OCI-LY1 (cell line): ENCODE data around the gene SLC2A2.

Experiments
- H2AFZ ChIP-seq: fragments of 200-600 bp; sonication (generic), shearing (Covaris generic); 2 replicates; pipeline ENCODE4 v1.6.0; 2014; ENCODE audit warnings: antibody characterized with exemption, mild to moderate bottlenecking, low read length
- H3F3A ChIP-seq: fragments of 200-600 bp; sonication (generic), shearing (Covaris generic); 2 replicates; pipeline ENCODE4 v1.6.0; 2014; ENCODE audit warnings: mild to moderate bottlenecking, antibody characterized with exemption, low read length, moderate library complexity; ENCODE audit not compliant: insufficient read depth
- H3K27ac ChIP-seq: fragments of 200-600 bp; sonication (generic); 2 replicates; pipeline ENCODE4 v1.5.1; 2014; ENCODE audit warnings: low read length, mixed run types, mild to moderate bottlenecking, low read depth; ENCODE audit not compliant: poor library complexity, severe bottlenecking
- H3K27me3 ChIP-seq: fragments of 200-600 bp; sonication (generic); 2 replicates; pipeline ENCODE4 v1.6.0; 2014; ENCODE audit warnings: antibody characterized with exemption, mild to moderate bottlenecking, low read length, moderate library complexity; ENCODE audit not compliant: insufficient read depth
- H3K36me3 ChIP-seq: fragments of 200-600 bp; sonication (generic); 2 replicates; pipeline ENCODE4 v1.6.1; 2014; ENCODE audit warnings: mild to moderate bottlenecking, antibody characterized with exemption, low read length, moderate library complexity, mixed read lengths; ENCODE audit not compliant: insufficient read depth
- H3K4me1 ChIP-seq: fragments of 200-600 bp; sonication (generic); 2 replicates; pipeline ENCODE4 v1.5.1; 2014; ENCODE audit warnings: mild to moderate bottlenecking, low read length, moderate library complexity; ENCODE audit not compliant: insufficient read depth, severe bottlenecking
- H3K4me2 ChIP-seq: fragments of 200-600 bp; sonication (generic), shearing (Covaris generic); 2 replicates; pipeline ENCODE4 v1.6.1; 2014; ENCODE audit warnings: low read length
- H3K4me3 ChIP-seq: fragments of 200-600 bp; sonication (generic); 2 replicates; pipeline ENCODE4 v1.5.1; 2014; ENCODE audit warnings: low read length, low read depth, mild to moderate bottlenecking, mixed read lengths; ENCODE audit not compliant: poor library complexity, severe bottlenecking
- H3K79me2 ChIP-seq: fragments of 200-600 bp; shearing (Covaris generic); 2 replicates; pipeline ENCODE4 v1.6.1; 2016; ENCODE audit warnings: mixed run types, low read length, mixed read lengths; ENCODE audit not compliant: insufficient read depth
- H3K9ac ChIP-seq: fragments of 200-600 bp; sonication (generic), shearing (Covaris generic); 2 replicates; pipeline ENCODE4 v1.6.1; 2014; ENCODE audit warnings: mild to moderate bottlenecking, low read length, mixed read lengths
- H3K9me2 ChIP-seq: fragments of 200-600 bp; sonication (generic), shearing (Covaris generic); 2 replicates; pipeline ENCODE4 v1.6.1; 2014; ENCODE audit warnings: low read depth, mild to moderate bottlenecking, low read length, mixed read lengths
- H3K9me3 ChIP-seq: fragments of 200-600 bp; shearing (Covaris generic); 2 replicates; pipeline ENCODE4 v1.6.1; 2014; ENCODE audit warnings: low read length, mixed read lengths
- H4K20me1 ChIP-seq: fragments of 200-600 bp; sonication (generic), shearing (Covaris generic); 2 replicates; pipeline ENCODE4 v1.6.0; 2016; ENCODE audit warnings: mild to moderate bottlenecking, low read length; ENCODE audit not compliant: insufficient read depth
- EZH2 ChIP-seq: fragments of 200-600 bp; sonication (generic), shearing (Covaris generic); IDR thresholded peaks from 2 replicates; pipeline ENCODE4 v1.8.0; 2017; ENCODE audit warnings: borderline replicate concordance, mixed run types, mild to moderate bottlenecking, antibody characterized with exemption, low read length, moderate library complexity, mixed read lengths
- TF ChIP-seq, protein P1 (sequence below): fragments of 200-600 bp; sonication (generic), shearing (Covaris generic); IDR thresholded peaks from 2 replicates; pipeline ENCODE4 v1.5.1; 2017; ENCODE audit warnings: mild to moderate bottlenecking, antibody characterized with exemption, low read length, moderate library complexity, mixed read lengths

Gene SLC2A2

GRCh38 chr3:171044835-171045793, 18.6 kb upstream of the SLC2A2 start:
- H3K27me3 ChIP-seq, result no peaks in the 10 kb centered on the region
- no peaks in the 10 kb centered on the region for H3K79me2 ChIP-seq
- H2AFZ ChIP-seq, result no peak overlapping the region
- no peaks in the 10 kb centered on the region for H3F3A ChIP-seq
- no peak overlapping the region for H3K27ac ChIP-seq
- H3K9ac ChIP-seq, result no peak overlapping the region
- no peaks in the 10 kb centered on the region for H3K9me3 ChIP-seq
- TF ChIP-seq EZH2, result no peak
- TF ChIP-seq, protein P1, sequence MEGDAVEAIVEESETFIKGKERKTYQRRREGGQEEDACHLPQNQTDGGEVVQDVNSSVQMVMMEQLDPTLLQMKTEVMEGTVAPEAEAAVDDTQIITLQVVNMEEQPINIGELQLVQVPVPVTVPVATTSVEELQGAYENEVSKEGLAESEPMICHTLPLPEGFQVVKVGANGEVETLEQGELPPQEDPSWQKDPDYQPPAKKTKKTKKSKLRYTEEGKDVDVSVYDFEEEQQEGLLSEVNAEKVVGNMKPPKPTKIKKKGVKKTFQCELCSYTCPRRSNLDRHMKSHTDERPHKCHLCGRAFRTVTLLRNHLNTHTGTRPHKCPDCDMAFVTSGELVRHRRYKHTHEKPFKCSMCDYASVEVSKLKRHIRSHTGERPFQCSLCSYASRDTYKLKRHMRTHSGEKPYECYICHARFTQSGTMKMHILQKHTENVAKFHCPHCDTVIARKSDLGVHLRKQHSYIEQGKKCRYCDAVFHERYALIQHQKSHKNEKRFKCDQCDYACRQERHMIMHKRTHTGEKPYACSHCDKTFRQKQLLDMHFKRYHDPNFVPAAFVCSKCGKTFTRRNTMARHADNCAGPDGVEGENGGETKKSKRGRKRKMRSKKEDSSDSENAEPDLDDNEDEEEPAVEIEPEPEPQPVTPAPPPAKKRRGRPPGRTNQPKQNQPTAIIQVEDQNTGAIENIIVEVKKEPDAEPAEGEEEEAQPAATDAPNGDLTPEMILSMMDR, result no peak
- H3K4me3 ChIP-seq, result no peak overlapping the region
- no peaks in the 10 kb centered on the region for H3K9me2 ChIP-seq
- no peaks in the 10 kb centered on the region for H4K20me1 ChIP-seq
- no peak overlapping the region for H3K4me2 ChIP-seq
- no peaks in the 10 kb centered on the region for H3K36me3 ChIP-seq
- H3K4me1 ChIP-seq, result no peaks in the 10 kb centered on the region

- Histone ChIP-seq H3K4me2 (no peak overlapping the region), H2AFZ (no peak overlapping the region)
These were observed 17.9 kb upstream of the SLC2A2 start for GRCh38 chr3:171044384-171044783.

GRCh38 chr3:171039674-171040073, 13.2 kb upstream of the SLC2A2 start:
- H3K27ac ChIP-seq, result no peak overlapping the region
- no peaks in the 10 kb centered on the region for H3K9me2 ChIP-seq
- no peak overlapping the region for H3K4me2 ChIP-seq
- TF ChIP-seq, protein P1, result no peak
- TF ChIP-seq EZH2, result no peak
- H3K27me3 ChIP-seq, result no peaks in the 10 kb centered on the region
- H3F3A ChIP-seq, result no peaks in the 10 kb centered on the region
- H3K9ac ChIP-seq, result no peak overlapping the region
- no peaks in the 10 kb centered on the region for H3K4me1 ChIP-seq
- no peak overlapping the region for H3K4me3 ChIP-seq
- no peaks in the 10 kb centered on the region for H3K9me3 ChIP-seq
- no peak overlapping the region for H2AFZ ChIP-seq
- no peaks in the 10 kb centered on the region for H3K79me2 ChIP-seq
- H3K36me3 ChIP-seq, result no peaks in the 10 kb centered on the region
- no peaks in the 10 kb centered on the region for H4K20me1 ChIP-seq

More at GRCh38 chr3:171044384-171044783, 17.9 kb upstream of the SLC2A2 start:
- H4K20me1 ChIP-seq, result no peaks in the 10 kb centered on the region
- H3K4me1 ChIP-seq, result no peaks in the 10 kb centered on the region
- H3K27ac ChIP-seq, result no peak overlapping the region
- H3K4me3 ChIP-seq, result no peak overlapping the region
- no peaks in the 10 kb centered on the region for H3K27me3 ChIP-seq
- no peak overlapping the region for H3K9ac ChIP-seq
- no peak for TF ChIP-seq EZH2
- TF ChIP-seq, protein P1, result no peak
- no peaks in the 10 kb centered on the region for H3K79me2 ChIP-seq
- no peaks in the 10 kb centered on the region for H3K9me3 ChIP-seq
- H3K9me2 ChIP-seq, result no peaks in the 10 kb centered on the region
- no peaks in the 10 kb centered on the region for H3K36me3 ChIP-seq
- no peaks in the 10 kb centered on the region for H3F3A ChIP-seq
